Measurements from ENCODE around the gene PDE6G.

Gene PDE6G

DNA sequence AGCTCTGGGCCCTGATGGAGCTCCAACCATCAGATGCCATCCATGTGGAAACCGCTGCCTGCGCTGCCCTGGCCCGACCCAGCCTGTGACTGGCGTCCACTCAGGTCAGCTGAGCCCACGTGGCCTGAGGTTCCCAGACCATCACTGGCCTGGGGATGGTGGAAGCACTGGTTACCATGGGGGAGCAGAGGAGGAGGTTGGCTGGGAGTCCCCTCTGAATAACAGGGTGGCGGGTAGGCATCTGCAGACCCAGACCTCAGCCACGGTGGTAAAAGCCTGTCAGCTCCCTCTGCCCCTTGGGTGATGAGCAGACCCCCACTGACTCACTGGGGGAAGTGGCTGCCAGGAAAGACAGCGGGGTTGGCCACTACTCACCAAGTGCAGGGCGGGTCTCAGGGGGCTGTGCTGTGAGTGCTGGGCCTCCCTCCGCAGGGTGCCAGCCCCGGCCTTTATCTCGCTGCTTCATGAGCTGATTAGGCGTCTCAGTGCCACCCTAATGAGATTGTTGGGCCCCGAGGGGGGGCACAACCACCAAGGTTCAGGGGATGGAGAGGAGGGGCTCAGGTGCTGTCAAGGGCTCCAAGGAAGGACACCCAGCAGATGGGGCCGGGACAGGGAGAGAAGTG, at the start of gene PDE6G:
TSS of gene PDE6G (minus strand) at position 425 of the 626 bp plus-strand sequence. CDS start 3,237 bp downstream, outside the sequence.
- DNase-seq (ENCODE audit: low read depth): no peak

DNA sequence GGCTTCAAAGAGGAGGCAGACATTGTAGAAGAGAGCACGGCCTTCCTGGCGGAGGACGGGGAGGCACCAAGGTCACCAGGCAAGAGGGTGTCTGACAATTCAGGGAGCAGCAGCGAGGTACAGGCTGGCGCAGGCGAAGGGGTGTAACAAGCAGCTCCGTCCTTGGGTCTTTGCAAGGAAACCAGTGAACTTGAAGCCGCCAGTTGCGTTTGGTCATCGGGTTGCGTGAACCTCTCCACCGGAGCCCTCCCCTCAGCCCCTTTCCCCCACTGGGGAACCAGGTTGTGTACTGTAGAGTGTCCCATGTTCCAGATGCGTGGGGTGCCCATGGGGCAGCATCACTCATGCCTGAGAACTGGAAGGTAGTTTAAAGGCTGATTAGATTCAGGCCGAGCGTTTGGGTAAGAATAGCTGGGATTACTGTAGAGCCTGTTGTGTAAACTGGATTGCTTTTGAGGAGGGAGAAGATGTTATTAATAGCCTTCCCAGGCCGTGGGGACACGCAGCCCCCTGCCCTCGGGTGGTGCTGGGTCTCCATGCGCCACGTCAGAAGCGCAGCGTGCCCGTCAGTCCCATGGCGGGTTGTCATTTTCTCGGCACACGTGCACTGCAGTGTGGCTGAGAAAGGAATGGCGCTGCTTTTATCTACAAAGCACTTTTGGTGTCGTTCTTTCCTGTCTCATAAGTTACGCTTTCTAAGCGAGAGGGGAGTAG, 49.3 kb upstream of the PDE6G start:
- no peak for DNase-seq (ENCODE audit: low read depth)

DNA sequence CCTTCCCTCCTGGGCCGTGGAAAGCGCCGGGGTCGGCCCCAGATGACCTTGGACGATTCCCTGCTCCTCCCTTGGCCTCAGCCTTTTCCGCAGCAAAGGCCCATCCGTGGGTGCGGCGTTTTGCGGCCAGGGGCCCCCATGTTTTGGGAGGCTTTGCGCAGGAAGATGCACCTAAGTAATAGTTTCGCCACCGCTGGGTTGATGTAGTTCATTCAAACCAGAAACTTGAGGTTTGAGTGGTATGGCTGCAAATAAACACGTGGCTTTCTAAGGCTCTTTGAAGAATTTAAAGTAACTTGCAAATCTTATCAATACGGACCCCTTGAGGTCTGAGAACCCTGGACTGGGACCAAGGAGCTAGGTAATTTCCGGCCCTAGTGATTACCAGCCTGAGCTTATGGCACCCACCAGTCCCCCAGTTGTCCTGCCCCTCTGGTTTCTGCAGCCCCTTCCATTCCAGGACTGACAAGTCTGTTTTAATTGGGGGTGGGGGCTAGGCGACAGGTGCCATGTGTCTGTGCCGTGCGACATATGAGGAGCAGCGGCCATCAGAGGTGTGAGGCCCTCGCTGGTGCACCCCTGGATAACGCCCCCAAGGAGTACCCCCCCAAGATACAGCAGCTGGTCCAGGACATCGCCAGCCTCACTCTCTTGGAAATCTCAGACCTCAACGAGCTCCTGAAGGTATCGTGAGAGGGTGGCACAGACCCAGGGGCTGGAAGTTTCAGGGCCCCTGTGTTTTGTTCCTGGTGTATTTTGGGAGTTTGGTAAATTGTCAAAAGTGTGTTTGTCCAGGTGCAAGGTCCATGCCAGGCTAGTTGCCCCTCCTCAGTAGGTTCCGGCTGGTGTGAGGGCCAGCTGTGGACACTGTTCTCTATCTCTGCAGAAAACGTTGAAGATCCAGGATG, 47.7 kb upstream of the PDE6G start:
- no peak for DNase-seq (ENCODE audit: low read depth)

DNA sequence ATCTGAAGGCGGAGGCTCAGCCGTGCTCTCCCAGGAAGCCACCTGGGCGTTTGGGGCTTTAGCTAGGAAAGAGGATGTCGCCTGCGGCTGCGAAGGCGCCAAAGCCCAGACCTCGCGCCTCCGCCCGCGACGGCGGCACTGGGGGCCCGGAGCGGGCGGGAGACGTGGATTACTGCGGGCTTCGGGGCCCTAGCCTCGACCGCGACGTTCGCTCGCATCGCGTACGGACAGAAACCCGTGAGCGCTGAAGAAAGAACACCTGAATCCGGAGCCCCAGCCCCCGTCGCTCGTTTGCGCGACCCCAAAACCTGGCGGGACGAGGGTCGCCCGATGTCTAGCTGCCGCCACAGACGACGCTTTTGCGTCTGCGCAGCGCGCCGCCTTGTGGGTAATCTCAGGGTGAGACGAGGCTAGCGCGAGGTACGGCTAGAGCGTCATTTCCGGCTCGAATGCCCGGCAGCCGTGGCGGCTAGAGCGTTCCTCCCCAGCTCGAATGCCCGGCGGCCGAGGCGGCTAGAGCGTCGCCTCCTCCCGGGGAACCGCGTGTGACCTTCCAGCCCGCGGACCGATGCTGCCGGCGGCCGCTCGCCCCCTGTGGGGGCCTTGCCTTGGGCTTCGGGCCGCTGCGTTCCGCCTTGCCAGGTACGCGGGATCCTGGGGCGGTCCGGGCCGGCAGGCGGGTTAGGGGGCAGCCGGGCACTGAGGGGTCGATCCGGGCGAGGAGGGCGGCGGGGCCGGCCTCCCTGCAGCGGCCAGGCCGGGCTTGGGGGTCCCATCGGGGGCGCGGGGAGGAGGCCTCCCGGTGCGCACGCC, 46.8 kb upstream of the PDE6G start, which contains the start of gene MRPL12:
TSS of gene MRPL12 (plus strand) at position 434 of the 813 bp plus-strand sequence. CDS start at position 569, 135 bp downstream.
- peak; percentile 87 for DNase-seq (ENCODE audit: low read depth)

DNA sequence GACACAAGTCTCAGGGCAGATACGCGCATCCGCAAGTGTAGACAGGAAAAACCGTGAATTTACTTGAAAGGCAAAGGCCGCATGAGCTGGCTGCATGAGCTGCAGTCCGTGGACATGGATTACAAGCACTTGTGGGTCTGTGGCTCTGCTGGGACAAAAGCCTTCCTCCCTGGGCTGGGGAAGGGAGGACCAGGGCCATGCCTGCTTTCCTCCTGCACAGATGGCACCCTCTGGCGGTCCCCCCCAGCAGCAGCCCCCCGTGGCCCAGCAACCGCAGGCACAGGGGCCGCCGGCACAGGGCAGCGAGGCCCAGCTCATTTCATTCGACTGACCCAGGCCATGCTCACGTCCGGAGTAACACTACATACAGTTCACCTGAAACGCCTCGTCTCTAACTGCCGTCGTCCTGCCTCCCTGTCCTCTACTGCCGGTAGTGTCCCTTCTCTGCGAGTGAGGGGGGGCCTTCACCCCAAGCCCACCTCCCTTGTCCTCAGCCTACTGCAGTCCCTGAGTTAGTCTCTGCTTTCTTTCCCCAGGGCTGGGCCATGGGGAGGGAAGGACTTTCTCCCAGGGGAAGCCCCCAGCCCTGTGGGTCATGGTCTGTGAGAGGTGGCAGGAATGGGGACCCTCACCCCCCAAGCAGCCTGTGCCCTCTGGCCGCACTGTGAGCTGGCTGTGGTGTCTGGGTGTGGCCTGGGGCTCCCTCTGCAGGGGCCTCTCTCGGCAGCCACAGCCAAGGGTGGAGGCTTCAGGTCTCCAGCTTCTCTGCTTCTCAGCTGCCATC, 45.1 kb upstream of the PDE6G start:
- DNase-seq (ENCODE audit: low read depth): no peak

DNA sequence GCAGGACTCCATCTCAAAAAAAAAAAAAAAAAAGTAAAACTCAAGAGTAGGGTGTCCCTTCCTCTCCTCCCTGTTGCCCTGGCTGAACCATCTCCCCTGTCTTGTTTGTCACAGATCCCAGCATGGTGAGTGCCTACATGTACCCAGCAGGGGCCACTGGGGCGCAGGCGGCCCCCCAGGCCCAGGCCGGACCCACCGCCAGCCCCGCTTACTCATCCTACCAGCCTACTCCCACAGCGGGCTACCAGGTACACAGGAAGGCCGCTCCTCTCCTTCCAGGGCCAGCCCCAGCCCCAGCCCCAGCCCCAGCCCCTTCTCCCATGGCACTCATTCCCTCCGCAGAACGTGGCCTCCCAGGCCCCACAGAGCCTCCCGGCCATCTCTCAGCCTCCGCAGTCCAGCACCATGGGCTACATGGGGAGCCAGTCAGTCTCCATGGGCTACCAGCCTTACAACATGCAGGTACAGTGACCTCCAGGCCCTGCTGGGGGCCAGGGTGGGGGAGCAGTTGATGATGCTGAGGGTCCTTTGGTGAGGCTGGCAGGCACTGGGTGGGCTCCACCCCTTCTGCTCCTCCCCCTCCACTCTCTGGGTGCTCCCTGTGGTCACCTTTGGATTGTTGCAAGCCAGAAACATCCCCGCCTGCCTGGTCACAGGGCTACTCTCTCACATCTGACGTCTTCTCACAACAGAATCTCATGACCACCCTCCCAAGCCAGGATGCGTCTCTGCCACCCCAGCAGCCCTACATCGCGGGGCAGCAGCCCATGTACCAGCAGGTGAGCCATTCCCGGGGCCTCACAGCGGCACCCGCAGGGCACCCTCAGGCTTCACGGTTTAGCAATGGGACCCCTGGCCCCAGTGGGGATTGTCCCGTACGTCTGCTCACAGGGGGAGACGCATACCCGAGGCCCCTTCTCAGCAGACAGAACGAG, 44.3 kb upstream of the PDE6G start:
- no peak for DNase-seq (ENCODE audit: low read depth)

DNA sequence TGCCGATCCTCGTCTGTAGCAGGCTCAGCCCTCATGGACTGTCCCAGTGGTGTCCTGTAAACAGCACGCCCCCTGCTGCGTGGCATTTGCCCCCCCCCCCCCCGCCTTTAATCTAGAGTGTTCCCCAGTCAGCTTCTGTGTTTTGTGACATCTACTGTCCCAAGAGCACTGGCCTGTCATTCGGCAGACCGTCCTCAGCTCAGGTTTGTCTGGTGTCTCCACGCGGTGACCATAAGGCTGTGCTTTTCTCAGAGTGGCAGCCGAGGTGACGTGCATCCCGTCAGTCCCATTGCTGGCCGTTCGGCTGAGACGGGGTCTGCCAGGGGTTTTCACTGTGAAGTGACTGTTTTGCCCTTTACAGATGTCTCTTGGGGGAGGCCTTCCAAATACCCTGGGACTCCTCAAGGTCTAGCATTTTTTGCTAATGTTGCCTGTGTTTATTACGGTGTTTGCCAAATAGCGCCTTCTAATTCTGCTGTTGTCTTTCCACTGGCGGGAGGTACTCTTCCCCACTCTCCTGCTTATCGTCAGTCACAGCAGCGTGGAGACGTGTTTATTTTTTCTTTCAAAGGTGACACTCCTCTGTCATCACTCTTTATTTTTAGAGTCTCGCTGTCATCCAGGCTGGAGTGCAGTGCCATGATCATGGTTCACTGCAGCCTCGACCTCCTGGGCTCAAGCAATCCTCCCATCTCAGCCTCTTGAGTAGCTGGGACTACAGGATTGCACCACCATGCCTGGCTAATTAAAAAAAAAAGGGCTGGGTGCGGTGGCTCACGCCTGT, 41.1 kb upstream of the PDE6G start:
- no peak for DNase-seq (ENCODE audit: low read depth)

DNA sequence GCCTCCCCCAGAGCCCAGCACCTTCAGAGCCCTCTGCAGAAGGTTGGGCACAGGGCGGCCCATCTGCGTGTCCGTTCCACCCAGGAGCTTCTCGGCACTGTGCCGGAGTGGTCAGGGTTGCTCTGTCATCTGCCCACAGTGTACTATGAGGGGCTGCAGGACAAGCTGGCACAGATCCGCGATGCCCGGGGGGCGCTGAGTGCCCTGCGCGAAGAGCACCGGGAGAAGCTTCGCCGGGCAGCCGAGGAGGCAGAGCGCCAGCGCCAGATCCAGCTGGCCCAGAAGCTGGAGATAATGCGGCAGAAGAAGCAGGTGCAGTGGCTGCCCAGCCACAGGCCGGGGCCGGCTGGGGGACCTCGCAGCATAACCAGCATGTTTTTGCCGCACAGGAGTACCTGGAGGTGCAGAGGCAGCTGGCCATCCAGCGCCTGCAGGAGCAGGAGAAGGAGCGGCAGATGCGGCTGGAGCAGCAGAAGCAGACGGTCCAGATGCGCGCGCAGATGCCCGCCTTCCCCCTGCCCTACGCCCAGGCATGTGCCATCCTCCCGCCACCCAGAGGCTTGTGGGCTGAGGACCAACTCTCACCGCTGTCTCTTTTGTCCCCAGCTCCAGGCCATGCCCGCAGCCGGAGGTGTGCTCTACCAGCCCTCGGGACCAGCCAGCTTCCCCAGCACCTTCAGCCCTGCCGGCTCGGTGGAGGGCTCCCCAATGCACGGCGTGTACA, 40.0 kb upstream of the PDE6G start:
- DNase-seq (ENCODE audit: low read depth): no peak

DNA sequence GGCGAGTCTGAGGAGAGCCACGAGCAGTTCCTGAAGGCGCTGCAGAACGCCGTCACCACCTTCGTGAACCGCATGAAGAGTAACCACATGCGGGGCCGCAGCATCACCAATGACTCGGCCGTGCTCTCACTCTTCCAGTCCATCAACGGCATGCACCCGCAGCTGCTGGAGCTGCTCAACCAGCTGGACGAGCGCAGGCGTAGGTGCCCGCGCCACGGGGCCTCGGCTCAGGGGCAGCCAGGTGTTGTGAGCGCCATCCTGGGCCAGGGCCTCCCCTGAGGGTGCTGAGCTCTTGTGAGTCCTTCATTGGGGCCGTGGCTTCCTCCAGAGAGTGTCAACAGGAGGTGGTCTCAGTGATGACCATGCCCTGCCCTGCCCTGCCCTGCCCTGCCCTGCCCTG, 39.5 kb upstream of the PDE6G start:
- no peak for DNase-seq (ENCODE audit: low read depth)

DNA sequence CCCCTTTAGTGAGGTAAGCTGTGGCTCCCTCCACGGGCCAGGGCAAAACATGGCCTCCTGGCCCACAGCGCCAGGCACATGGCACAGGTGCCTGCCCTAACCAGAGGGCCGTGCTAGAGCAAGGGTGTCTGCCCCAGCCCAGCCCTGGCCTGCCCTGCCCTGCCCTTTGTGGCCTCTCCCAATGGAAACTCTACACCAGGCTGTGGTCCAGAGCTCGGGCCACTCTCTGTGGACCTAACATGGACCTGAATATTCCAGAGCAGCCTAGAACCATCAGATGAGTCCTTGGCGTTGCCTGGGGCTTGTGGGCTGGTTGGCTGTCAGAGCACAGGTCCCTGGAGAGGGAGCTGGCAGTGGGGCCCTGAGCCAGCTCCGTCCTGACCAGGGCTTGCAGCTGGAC, 38.9 kb upstream of the PDE6G start:
- no peak for DNase-seq (ENCODE audit: low read depth)

DNA sequence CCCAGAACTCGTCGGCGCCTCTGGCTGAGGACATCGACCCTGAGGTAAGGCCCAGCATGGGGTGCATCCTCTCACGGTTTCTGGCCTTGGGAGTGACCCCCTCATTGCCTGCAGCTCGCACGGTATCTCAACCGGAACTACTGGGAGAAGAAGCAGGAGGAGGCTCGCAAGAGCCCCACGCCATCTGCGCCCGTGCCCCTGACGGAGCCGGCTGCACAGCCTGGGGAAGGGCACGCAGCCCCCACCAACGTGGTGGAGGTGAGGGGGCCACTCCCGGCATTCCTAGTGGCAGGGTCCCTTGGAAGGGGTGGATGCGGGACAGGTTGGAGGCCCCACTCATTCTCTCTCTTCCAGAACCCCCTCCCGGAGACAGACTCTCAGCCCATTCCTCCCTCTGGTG, 38.5 kb upstream of the PDE6G start:
- no peak for DNase-seq (ENCODE audit: low read depth)

DNA sequence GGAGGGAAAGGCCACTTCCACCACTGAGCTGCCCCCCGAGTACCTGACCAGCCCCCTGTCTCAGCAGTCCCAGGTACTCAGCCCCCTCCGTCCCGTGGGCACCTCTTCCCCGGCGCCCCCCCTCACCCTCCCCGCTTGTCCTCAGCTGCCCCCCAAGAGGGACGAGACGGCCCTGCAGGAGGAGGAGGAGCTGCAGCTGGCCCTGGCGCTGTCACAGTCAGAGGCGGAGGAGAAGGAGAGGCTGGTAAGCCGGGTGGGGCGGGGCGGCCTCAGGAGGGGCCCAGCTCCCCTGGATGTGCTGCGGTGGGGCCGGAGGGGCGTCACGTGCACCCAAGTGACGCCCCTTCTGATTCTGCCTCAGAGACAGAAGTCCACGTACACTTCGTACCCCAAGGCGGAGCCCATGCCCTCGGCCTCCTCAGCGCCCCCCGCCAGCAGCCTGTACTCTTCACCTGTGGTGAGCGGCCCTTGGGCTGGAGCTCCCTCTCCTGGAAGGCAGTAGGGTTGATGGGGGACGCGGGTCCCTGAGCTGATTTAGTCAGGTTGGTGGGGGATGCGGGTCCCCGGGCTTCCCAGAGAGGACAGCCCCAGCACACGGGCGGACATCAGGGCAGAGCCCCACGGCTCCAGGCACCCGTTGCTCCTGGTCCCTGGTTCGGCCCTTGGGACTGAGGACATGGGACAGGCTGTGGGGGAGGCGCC, 37.3 kb upstream of the PDE6G start:
- DNase-seq (ENCODE audit: low read depth): no peak

DNA sequence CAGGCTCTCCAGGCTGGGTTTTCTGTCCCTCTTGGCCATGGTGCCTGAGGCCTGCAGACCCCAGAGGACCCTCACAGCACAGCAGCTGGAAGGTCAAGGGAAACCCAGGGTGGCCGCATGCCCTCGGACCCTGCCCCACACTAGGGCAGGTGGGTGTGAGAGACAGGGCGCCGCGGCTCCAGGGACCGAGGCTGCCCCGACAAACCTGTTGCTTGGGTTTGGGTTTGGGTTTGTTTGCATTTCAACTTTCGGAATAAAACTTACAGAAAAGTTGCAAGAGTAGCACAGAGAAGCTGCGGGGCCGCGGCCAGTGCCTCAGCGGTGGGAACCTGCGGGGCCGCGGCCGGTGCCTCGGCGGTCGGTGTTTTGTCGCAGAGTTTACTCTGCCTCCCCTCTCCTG, 35.3 kb upstream of the PDE6G start:
- no peak for DNase-seq (ENCODE audit: low read depth)

DNA sequence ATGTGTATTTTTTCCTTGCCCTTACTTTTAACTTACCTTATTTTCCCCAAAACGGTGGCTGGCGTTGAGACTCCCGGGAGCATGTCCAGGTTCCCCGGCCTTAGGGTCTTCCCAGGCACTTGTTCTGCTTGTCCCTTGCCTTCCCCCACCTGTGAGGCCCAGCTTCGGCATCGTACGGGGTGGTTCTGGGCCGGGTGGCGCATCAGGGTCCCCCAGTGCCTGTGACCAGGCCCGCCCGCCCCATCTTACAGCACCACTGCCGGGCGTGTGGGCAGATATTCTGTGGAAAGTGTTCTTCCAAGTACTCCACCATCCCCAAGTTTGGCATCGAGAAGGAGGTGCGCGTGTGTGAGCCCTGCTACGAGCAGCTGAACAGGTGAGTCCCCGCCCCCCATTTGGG, 34.9 kb upstream of the PDE6G start:
- DNase-seq (ENCODE audit: low read depth): no peak

DNA sequence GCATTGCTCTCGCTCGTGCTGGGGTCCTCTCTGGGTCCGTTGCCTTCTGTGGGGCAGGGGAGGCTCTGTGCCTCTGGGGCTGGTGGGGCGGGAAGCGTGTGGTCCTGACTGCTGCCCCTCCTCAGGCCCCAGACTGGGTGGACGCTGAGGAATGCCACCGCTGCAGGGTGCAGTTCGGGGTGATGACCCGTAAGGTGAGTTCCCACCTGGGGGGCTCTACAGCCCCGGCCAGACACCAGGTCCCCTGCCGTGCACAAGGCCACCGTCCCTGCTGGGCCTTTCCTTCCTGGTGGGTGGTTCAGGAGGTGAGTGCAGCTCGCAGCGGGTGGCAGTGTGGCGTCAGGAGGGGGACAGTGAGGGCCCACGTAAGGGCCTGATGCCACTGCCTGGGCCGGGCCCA, 34.2 kb upstream of the PDE6G start:
- no peak for DNase-seq (ENCODE audit: low read depth)

DNA sequence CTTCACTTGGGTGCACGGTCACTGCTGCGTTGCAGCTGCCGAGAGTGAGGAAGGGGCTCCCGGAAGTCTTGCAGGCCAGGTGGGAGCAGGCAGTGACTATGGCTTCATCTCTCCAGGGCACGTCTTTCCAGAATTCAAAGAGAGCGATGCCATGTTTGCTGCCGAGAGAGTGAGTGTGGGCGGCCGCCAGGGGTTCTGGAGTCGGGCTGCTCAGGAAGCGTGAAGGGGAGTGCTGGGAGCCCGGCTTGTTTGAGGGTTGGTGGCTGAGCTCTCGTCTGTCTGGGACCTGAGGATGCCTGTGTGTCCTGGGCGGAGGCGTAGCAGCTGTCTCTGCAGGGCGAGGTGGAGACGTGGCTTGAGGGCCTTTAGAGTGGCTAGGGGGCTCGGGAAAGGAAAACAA, 33.7 kb upstream of the PDE6G start:
- DNase-seq (ENCODE audit: low read depth): no peak

DNA sequence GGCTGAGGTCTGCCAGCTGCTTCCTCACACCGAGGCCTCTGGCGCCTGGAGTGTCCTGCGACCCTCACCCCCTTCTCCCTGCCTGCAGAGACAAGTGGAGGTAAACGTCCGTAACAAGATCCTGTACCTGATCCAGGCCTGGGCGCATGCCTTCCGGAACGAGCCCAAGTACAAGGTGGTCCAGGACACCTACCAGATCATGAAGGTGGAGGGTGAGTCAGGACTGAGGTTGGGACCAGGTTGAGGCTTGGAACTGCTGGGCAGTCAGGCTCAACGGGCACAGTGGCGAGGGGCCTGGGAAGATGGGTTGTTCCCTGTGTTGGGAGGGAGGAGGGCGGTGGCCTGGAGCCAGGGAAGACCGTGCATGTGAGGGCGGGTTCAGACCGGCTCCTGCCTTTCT, 32.3 kb upstream of the PDE6G start:
- DNase-seq (ENCODE audit: low read depth): no peak
